Measurements from ENCODE around the gene MUC21.

DNA sequence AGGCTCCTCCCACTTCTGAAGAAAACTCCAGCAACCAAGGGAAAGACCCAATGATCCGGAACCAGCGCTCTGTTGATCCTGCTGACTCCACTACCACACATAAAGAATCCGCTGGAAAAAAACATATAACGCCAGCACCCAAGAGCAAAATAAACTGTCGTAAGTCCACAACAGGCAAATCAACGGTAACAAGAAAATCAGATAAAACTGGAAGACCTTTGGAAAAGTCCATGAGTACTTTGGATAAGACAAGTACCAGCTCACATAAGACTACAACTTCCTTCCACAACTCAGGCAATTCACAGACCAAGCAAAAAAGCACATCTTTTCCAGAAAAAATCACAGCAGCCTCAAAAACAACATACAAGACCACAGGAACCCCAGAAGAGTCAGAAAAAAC is 34.7 kb upstream of the MUC21 start:
- TF ChIP-seq POLR2A (IDR thresholded peaks at IDR 0.05): no peak
- no peak for TF ChIP-seq POLR2AphosphoS5 (IDR thresholded peaks at IDR 0.05)

Measured in gastroesophageal sphincter (tissue), 2 donors.